Nucleus accumbens (tissue), 56 donors: Measurements from ENCODE around the gene TNFRSF8.
A peak's percentile ranks its signal among the peaks of the same experiment; 100 is the strongest.

Experiments used
- DNase-seq, 56 donors: peaks; one replicate each; lab custom pipeline; 2025; lab: John Stamatoyannopoulos, UW

The TNFRSF8 gene

GRCh38 chr1:12037486-12038355 lies 25.4 kb upstream of the TNFRSF8 start:
- DNase-seq = no peak

GRCh38 chr1:12038356-12039163 lies 24.5 kb upstream of the TNFRSF8 start:
- peak in 9 of 56 donors; percentile 5 to 51 (median 11) for DNase-seq

GRCh38 chr1:12039164-12039525 lies 24.0 kb upstream of the TNFRSF8 start:
- no peak for DNase-seq

- DNase-seq = peak in 1 of 56 donors; percentile 6
Observed at GRCh38 chr1:12039824-12040456, 23.2 kb upstream of the TNFRSF8 start.

- no peak for DNase-seq
Observed at GRCh38 chr1:12040457-12041051, 22.5 kb upstream of the TNFRSF8 start.

DNA sequence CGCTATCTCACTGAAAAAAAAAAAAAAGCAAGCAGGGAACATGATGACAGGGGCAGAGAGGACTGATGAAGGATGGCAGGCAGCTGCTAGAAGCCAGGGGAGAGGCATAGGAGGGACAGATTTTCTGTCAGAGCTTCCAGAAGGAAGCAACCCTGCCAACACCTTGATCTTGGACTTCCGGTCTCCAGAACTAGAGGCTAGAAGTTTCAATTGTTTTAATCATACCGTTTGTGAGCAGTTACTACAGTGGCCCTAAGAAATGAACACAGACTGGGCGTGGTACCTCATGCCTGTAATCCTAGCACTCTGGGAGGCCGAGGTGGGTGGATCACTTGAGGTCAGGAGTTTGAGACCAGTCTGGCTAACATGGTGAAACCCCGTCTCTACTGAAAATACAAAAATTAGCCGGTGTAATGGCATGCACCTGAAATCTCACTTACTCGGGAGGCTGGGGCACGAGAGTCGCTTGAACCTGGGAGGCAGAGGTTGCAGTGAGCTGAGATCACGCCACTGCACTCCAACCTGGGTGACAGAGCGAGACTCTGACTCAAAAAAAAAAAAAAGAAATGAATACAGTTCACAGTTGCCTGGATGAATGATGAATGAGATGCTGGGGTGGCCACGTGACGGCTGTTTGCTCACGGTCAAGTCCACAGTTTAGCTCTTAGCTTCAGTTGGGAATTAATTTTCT lies 18.8 kb upstream of the TNFRSF8 start:
- peak in 2 of 56 donors; percentile 5 to 7 for DNase-seq

DNA sequence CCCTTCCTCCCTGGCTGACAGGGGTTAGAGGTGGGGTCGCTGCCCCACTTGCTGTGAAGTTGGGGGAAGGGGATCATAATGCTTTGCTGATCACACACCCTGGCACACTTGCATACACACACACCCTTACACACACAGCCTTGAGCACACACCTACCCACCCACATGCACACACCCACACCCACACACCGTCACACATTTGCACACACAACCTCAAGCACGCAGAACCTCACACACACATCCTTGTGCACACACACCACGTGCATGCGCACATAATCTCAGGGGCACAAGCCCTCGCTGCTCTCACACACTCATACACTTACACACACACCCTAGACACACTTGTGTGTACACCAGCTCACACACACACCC lies 16.4 kb upstream of the TNFRSF8 start:
- DNase-seq = no peak

DNA sequence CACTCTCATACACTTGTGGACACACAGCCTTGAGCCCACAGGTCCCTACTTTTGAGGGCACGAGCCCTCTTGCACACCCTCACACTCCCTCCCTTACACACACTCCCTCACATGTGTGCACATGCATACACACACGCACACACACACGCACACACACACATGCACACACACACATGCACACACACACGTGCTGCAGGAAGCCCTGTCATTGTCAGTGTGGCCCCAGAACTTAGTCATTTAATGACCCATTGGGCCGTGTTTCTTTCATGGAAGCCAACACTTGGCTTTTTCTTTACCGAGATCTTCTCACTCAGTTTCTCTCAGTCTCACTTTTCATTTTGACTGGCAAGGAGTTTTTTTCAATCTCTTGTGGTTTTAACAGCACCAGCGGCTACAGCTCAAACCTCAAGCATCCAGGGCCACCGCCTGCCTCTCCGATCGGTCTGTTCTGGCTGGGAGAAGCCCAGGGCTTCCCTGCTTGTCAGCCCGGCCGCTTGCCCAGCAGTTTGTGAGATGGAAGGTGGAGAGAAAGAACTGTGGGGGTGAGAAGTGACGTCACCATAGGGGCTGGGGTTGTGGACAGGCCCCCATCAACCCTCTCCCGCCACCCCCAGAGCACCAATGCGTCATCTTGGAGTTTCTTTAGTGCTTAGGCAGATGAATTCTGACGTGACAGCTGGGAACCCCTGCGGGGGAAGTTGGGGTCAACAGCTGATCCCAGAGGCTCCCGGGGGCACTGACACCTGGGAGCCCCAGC lies 15.8 kb upstream of the TNFRSF8 start:
- no peak for DNase-seq

DNA sequence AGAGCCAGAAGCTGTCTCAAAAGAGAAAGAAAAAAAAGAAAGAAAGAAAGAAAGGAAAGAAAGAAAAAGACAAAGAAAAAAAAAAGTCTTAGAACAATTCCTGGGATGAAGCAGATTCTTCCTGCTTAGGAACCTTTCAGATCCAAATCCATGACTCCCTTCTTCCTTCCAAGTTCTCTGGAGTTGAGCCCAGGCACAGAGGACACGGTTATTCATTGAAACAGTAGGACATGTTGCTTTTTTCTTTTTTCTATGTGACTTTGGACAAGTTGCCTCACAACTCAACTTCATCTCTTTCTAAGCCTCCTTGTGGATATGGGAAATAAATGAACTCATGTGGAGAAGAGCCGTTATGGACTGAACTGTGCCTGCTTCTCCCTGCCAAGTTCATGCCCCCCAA lies 14.7 kb upstream of the TNFRSF8 start:
- peak in 2 of 56 donors; percentile 6 to 15 for DNase-seq

DNA sequence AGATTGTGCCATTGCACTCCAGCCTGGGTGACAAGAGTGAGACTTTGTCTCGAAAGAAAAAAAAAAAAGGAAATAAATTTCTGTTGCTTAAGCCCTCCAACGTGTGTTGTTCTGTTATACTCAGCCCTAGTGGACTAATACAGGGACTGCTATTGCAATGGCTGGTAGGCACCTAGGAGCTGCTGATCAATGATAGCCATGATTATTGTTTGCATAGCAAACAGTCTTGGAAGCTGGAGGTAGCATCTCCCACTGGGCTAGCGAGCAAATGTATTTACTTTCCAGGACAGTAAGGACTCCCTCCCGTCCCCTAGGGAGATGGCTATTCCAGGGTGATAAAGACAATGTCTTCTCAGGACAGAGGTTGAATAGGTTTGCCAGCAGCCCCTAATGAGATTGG lies 13.5 kb upstream of the TNFRSF8 start:
- DNase-seq = no peak

DNA sequence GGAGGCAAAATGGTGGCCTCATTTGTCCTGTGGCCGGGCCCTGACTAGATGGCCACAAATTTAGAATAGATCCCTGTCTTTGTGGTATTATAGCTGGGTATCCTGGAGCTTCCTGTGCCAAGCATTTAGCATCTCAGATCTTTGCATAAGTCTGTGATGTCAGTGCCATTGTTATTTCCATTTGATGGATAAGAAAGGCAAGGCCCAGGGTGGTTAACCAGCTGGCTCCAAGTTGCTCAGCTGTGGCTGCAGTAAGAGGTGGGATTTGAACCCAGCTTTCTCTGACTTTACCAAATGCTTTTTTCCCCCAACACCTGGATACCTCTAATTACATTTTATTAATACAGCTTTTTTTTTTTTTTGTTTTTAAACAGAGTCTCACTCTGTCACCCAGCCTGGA lies 11.7 kb upstream of the TNFRSF8 start:
- DNase-seq = no peak

DNA sequence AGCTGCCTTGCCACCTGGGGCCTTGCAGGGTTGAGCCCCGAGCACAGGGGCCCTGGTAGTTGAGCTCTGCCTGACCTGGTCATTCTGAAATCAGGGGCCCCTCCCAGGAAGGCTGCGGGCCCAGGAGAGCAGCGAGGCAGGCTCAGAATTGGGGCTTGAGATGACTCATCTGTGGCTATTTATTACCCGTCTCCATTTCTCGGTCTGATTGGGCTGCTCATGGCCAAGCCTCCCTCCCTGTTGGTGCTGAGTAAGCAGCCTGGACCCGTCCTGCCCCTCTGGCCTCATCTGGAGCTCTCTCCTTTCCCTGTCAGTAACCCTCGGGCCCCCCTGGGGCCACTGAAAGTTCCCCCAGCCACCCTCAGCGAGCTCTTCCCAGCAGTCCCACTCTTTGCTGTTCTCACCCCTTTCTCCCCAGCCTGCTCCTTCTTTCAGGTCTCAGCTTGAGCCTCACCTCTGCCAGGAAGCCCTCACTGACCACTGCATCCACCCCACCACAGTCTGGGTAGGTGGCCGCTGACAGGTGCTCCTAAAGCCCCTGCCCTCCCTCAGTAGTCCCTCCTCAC lies 11.0 kb upstream of the TNFRSF8 start:
- DNase-seq = peak in 2 of 56 donors; percentile 10 to 13

DNA sequence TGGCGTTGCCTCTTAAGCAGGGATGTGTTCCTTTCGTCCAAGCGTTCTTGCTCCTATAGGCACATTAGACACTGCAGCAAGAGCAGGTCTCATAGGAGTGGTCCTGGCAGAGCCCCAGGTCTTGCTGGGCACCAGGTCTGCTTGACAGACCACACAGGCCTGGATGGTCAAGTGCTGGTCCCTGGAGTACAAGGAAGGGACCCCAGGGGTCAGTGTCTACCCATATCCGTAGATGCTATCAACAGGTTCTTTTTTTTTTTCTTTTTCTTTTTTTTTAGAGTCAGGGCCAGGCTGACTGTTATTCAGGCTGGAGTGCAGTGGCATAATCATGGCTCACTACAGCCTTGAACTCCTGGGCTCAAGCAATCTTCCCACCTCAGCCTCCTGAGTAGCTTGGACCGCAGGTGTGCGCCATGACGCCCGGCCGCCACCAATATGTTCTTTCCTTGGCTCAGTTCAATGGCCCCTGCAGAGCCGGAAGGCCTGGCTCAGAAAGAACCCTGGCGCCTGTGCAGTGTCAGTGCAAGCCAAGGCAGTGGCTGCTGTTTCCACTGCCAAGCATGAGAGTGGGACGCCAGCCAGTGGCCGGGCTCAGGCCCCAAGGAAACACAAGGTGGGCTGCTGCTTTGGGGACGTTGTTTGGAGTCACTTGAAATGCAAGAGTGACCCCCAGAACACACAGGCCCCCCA lies 10.0 kb upstream of the TNFRSF8 start:
- DNase-seq = peak in 26 of 56 donors; percentile 1 to 72 (median 26)

- DNase-seq = no peak
Observed at GRCh38 chr1:12053752-12054548, 9.2 kb upstream of the TNFRSF8 start.

DNA sequence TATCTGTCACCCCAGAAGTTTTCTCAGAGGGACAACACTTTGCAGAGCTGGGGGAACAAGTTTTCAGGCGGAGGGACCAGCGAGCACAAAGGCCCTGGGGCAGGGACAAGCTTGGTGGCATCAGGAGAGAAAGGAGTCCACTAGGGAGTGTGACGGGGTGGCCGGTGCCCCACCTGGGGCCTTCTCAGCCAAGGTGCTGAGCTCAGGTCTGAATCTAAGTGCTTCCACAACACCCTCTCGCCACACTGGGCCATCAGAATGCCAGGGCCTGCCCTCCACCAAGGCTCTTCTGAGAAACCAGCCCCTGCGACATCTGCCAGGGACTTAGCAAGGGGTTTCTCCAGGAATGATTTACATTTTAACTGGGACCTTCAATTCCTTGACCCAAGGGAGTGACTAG lies 7.8 kb upstream of the TNFRSF8 start:
- DNase-seq = no peak

- DNase-seq = no peak
Observed at GRCh38 chr1:12056331-12056841, 6.7 kb upstream of the TNFRSF8 start.

DNA sequence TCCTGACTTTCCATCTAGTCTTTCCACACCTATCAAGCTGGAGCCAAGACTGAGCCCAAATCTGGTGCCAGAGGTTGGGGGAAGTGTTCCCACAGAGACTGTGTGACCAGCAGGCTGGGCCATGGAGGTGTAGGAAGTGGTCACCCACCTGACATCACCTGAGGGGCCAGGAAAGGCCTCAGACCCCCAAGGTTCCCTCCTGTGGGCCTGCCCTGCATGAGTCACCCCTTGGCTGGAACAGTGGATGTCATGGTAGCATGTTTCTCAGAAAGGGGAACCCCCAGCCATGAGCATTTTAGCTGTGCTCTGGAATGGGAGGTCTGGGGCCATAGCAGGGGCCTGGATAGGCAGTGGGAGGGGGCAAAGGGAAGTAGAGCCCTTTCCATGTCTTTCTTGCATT lies 5.7 kb upstream of the TNFRSF8 start:
- no peak for DNase-seq
